Smooth muscle cell (in vitro differentiated cells): Measurements from ENCODE around the gene CLEC16A. TPM values are rescaled to one million over a fixed set of nuclear protein-coding genes. Genes with fewer than 3 reads are reported as not detected.
A peak's percentile ranks its signal among the peaks of the same experiment; 100 is the strongest.

Experiments used
- DNase-seq: peaks from one replicate; lab custom pipeline; 2025; ENCODE audit not compliant: unreplicated experiment; lab: John Stamatoyannopoulos, UW
- H2AFZ ChIP-seq: fragments of 200-600 bp; sonication (generic); 2 replicates; pipeline ENCODE4 v1.6.0; 2016; ENCODE audit warnings: antibody characterized with exemption, low read depth, mild to moderate bottlenecking
- H3F3A ChIP-seq: fragments of 200-600 bp; sonication (generic); 2 replicates; pipeline ENCODE4 v1.6.0; 2017; ENCODE audit warnings: antibody characterized with exemption, low read depth
- H3K27ac ChIP-seq: fragments of 200-600 bp; sonication (generic); 2 replicates; pipeline ENCODE4 v1.5.1; 2016; ENCODE audit warnings: low read depth, mild to moderate bottlenecking
- H3K27me3 ChIP-seq: fragments of 200-600 bp; sonication (generic); 2 replicates; pipeline ENCODE4 v1.6.1; 2016; ENCODE audit warnings: low read depth, mild to moderate bottlenecking
- H3K36me3 ChIP-seq: fragments of 200-600 bp; sonication (generic); 2 replicates; pipeline ENCODE4 v1.5.1; 2016; ENCODE audit warnings: low read depth
- H3K4me1 ChIP-seq: fragments of 200-600 bp; sonication (generic); 2 replicates; pipeline ENCODE4 v1.5.1; 2016; ENCODE audit warnings: low read depth
- H3K4me2 ChIP-seq: fragments of 200-600 bp; sonication (generic); 2 replicates; pipeline ENCODE4 v1.6.0; 2016; ENCODE audit warnings: mild to moderate bottlenecking
- H3K4me3 ChIP-seq: fragments of 200-600 bp; sonication (generic); 2 replicates; pipeline ENCODE4 v1.5.1; 2016; ENCODE audit warnings: mild to moderate bottlenecking
- H3K79me2 ChIP-seq: fragments of 200-600 bp; sonication (generic); 2 replicates; pipeline ENCODE4 v1.6.0; 2016; ENCODE audit warnings: low read depth, mild to moderate bottlenecking
- H3K9ac ChIP-seq: fragments of 200-600 bp; sonication (generic); 2 replicates; pipeline ENCODE4 v1.6.0; 2016; ENCODE audit warnings: low read depth
- H3K9me3 ChIP-seq: fragments of 200-600 bp; sonication (generic); replicated peaks from 2 replicates; pipeline ENCODE4 v1.5.1; 2016; ENCODE audit warnings: low read depth
- H4K20me1 ChIP-seq: fragments of 200-600 bp; sonication (generic); 2 replicates; pipeline ENCODE4 v1.6.0; 2016; ENCODE audit warnings: low read depth
- CTCF ChIP-seq: fragments of 200-600 bp; sonication (generic); IDR thresholded peaks from 2 replicates; pipeline ENCODE4 v1.5.1; 2017; ENCODE audit warnings: borderline replicate concordance, mild to moderate bottlenecking, antibody characterized with exemption; ENCODE audit not compliant: insufficient read depth, poor library complexity, severe bottlenecking
- WGBS: methylation state at CpG from one replicate; pipeline ENCODE4 v1.1.7; 2016; ENCODE audit warnings: low lambda C conversion rate; 5-methylcytosine and 5-hydroxymethylcytosine counted together
- polyA plus RNA-seq: library from polyadenylated mRNA; unstranded; fragments of >200 nt; fragmentation: Nextera tagmentation; extraction: Ambion mirVana; gene quantifications from 2 replicates; pipeline ENCODE4 v1.2.1, GENCODE V29; 2016
- total RNA-seq: library from RNA; depleted of rRNA; stranded (reverse); fragments of >200 nt; gene quantifications from 2 replicates; pipeline ENCODE4 v1.2.3, GENCODE V29; 2014

CLEC16A gene
- total and polyA plus RNA-seq, 2 experiments from 2014 or later: 12.6 to 16.2 TPM

GRCh38 chr16:11200592-11200991 lies 256.2 kb downstream of the CLEC16A start:
- peak overlapping the region; percentile 13 for H3K4me2 ChIP-seq
- no peak overlapping the region for H3K9ac ChIP-seq
- DNase-seq: no peak
- no peaks in the 10 kb centered on the region for H3K27me3 ChIP-seq
- TF ChIP-seq CTCF: no peak
- 54% methylated on average over 10 of the region's 10 CpGs for WGBS
- no peaks in the 10 kb centered on the region for H3K9me3 ChIP-seq
- peaks cover 18% of the 10 kb centered on the region for H3K4me1 ChIP-seq
- no peaks in the 10 kb centered on the region for H3F3A ChIP-seq
- no peak overlapping the region for H3K4me3 ChIP-seq
- H3K36me3 ChIP-seq: no peaks in the 10 kb centered on the region
- H3K79me2 ChIP-seq: no peaks in the 10 kb centered on the region
- H4K20me1 ChIP-seq: no peaks in the 10 kb centered on the region
- no peak overlapping the region for H2AFZ ChIP-seq
- no peak overlapping the region for H3K27ac ChIP-seq

GRCh38 chr16:11201498-11202259 lies 257.3 kb downstream of the CLEC16A start:
- H3K27ac ChIP-seq: peak overlapping the region; percentile 78
- H4K20me1 ChIP-seq: no peaks in the 10 kb centered on the region
- H3K4me2 ChIP-seq: peak overlapping the region; percentile 71
- no peaks in the 10 kb centered on the region for H3K27me3 ChIP-seq
- H3K79me2 ChIP-seq: no peaks in the 10 kb centered on the region
- H3K9ac ChIP-seq: peak overlapping the region; percentile 67
- no peak for TF ChIP-seq CTCF
- no peak overlapping the region for H2AFZ ChIP-seq
- no peaks in the 10 kb centered on the region for H3K36me3 ChIP-seq
- peaks cover 18% of the 10 kb centered on the region for H3K4me1 ChIP-seq
- H3K4me3 ChIP-seq: no peak overlapping the region
- H3F3A ChIP-seq: no peaks in the 10 kb centered on the region
- 28% methylated on average over 15 of the region's 15 CpGs for WGBS
- no peaks in the 10 kb centered on the region for H3K9me3 ChIP-seq
- peak; percentile 10 for DNase-seq

- peaks cover 18% of the 10 kb centered on the region for H3K4me1 ChIP-seq
- 41% methylated on average over 13 of the region's 13 CpGs for WGBS
- H2AFZ ChIP-seq: no peak overlapping the region
- H3K9me3 ChIP-seq: no peaks in the 10 kb centered on the region
- DNase-seq: no peak
- H3K27ac ChIP-seq: peak overlapping the region; percentile 78
- no peak for TF ChIP-seq CTCF
- H3K4me3 ChIP-seq: no peak overlapping the region
- H3K79me2 ChIP-seq: no peaks in the 10 kb centered on the region
- no peaks in the 10 kb centered on the region for H3K27me3 ChIP-seq
- peak overlapping the region; percentile 67 for H3K9ac ChIP-seq
- no peaks in the 10 kb centered on the region for H3K36me3 ChIP-seq
- H3K4me2 ChIP-seq: peak overlapping the region; percentile 71
- no peaks in the 10 kb centered on the region for H3F3A ChIP-seq
- no peaks in the 10 kb centered on the region for H4K20me1 ChIP-seq
Measured at GRCh38 chr16:11202260-11203091, 258.1 kb downstream of the CLEC16A start.
